Neural progenitor cell (in vitro differentiated cells): ENCODE data around the gene HK1. TPM values are rescaled to one million over a fixed set of nuclear protein-coding genes. Genes with fewer than 3 reads are reported as not detected.

Source experiments
- DNase-seq: peaks from one replicate; pipeline ENCODE4 v3.0.0-alpha.2; 2016; ENCODE audit warnings: low spot score
- H2AFZ ChIP-seq: fragments of 200-600 bp; sonication (generic); replicated peaks from 2 replicates; pipeline ENCODE4 v1.6.1; 2016; ENCODE audit warnings: antibody characterized with exemption
- H3F3A ChIP-seq: fragments of 200-600 bp; sonication (generic); 2 replicates; pipeline ENCODE4 v1.6.1; 2016; ENCODE audit warnings: antibody characterized with exemption, low read depth
- H3K27ac ChIP-seq: fragments of 200-600 bp; sonication (generic); 2 replicates; pipeline ENCODE4 v1.5.1; 2016; ENCODE audit warnings: mild to moderate bottlenecking
- H3K27me3 ChIP-seq: fragments of 200-600 bp; sonication (generic); 2 replicates; pipeline ENCODE4 v1.6.1; 2016; ENCODE audit warnings: mild to moderate bottlenecking, moderate library complexity
- H3K36me3 ChIP-seq: fragments of 200-600 bp; sonication (generic); 2 replicates; pipeline ENCODE4 v1.5.1; 2016
- H3K4me1 ChIP-seq: fragments of 200-600 bp; sonication (generic); 2 replicates; pipeline ENCODE4 v1.6.1; 2016; ENCODE audit warnings: mixed run types
- H3K4me2 ChIP-seq: fragments of 200-600 bp; sonication (generic); 2 replicates; pipeline ENCODE4 v1.6.1; 2016
- H3K4me3 ChIP-seq: fragments of 200-600 bp; sonication (generic); 2 replicates; pipeline ENCODE4 v1.5.1; 2016
- H3K79me2 ChIP-seq: fragments of 200-600 bp; sonication (generic); 2 replicates; pipeline ENCODE4 v1.6.1; 2016; ENCODE audit warnings: low read depth
- H3K9ac ChIP-seq: fragments of 200-600 bp; sonication (generic); 2 replicates; pipeline ENCODE4 v1.6.1; 2016
- H3K9me3 ChIP-seq: fragments of 200-600 bp; sonication (generic); 2 replicates; pipeline ENCODE4 v1.5.1; 2016; ENCODE audit warnings: low read depth
- H4K20me1 ChIP-seq: fragments of 200-600 bp; sonication (generic); 2 replicates; pipeline ENCODE4 v1.6.1; 2016; ENCODE audit warnings: low read depth
- H3K27ac Mint-ChIP-seq: 3 replicates; pipeline ENCODE4 v1.8.0; 2021; ENCODE audit warnings: mixed read lengths
- H3K27me3 Mint-ChIP-seq: 2 replicates; pipeline ENCODE4 v1.8.0; 2022; ENCODE audit warnings: low read depth, mild to moderate bottlenecking, inconsistent platforms, moderate library complexity, mixed read lengths; ENCODE audit not compliant: insufficient read depth
- H3K36me3 Mint-ChIP-seq: 3 replicates; pipeline ENCODE4 v1.8.0; 2021; ENCODE audit warnings: mixed read lengths
- H3K4me1 Mint-ChIP-seq: 3 replicates; pipeline ENCODE4 v1.8.0; 2021; ENCODE audit warnings: mixed read lengths
- H3K4me3 Mint-ChIP-seq: 3 replicates; pipeline ENCODE4 v1.8.0; 2021; ENCODE audit warnings: mild to moderate bottlenecking, moderate library complexity, mixed read lengths
- H3K9me3 Mint-ChIP-seq: 3 replicates; pipeline ENCODE4 v1.8.0; 2020; ENCODE audit warnings: mixed read lengths
- CTCF ChIP-seq: fragments of 200-600 bp; sonication (generic); IDR thresholded peaks from 2 replicates; pipeline ENCODE4 v1.5.1; 2017; ENCODE audit warnings: antibody characterized with exemption, mild to moderate bottlenecking
- EZH2 ChIP-seq: fragments of 200-600 bp; sonication (generic); IDR thresholded peaks from 2 replicates; pipeline ENCODE4 v1.6.1; 2017; ENCODE audit warnings: antibody characterized with exemption, mild to moderate bottlenecking, moderate library complexity
- EZH2phosphoT487 ChIP-seq: fragments of 200-600 bp; sonication (generic); IDR thresholded peaks from 2 replicates; pipeline ENCODE4 v1.6.1; 2017; ENCODE audit warnings: antibody characterized with exemption
- total RNA-seq: library from RNA; depleted of rRNA; stranded (reverse); fragments of >200 nt; gene quantifications from 2 replicates; pipeline ENCODE4 v1.2.3, GENCODE V29; 2015; ENCODE audit warnings: low replicate concordance

Gene HK1
- total RNA-seq, 1 donor from 2014 or later: 30.1 TPM

- no peak overlapping the region for H3K27ac Mint-ChIP-seq
- peaks cover 6% of the 10 kb centered on the region for H3K79me2 ChIP-seq
- H3K4me1 Mint-ChIP-seq: peaks cover 19% of the 10 kb centered on the region
- peaks cover 5% of the 10 kb centered on the region for H4K20me1 ChIP-seq
- H3K4me3 Mint-ChIP-seq: no peak overlapping the region
- H3K27ac ChIP-seq: no peak overlapping the region
- DNase-seq: no peak
- H3K27me3 Mint-ChIP-seq: no peaks in the 10 kb centered on the region
- no peaks in the 10 kb centered on the region for H3K27me3 ChIP-seq
- H3K4me1 ChIP-seq: peaks cover 20% of the 10 kb centered on the region
- H2AFZ ChIP-seq: no peak overlapping the region
- H3K4me2 ChIP-seq: no peak overlapping the region
- TF ChIP-seq CTCF: no peak
- no peak for TF ChIP-seq EZH2phosphoT487
- TF ChIP-seq EZH2: no peak
- H3K9me3 Mint-ChIP-seq: no peaks in the 10 kb centered on the region
- H3K4me3 ChIP-seq: no peak overlapping the region
- peaks cover 6% of the 10 kb centered on the region for H3K36me3 Mint-ChIP-seq
- H3K9me3 ChIP-seq: no peaks in the 10 kb centered on the region
- no peaks in the 10 kb centered on the region for H3K36me3 ChIP-seq
- H3F3A ChIP-seq: no peaks in the 10 kb centered on the region
- H3K9ac ChIP-seq: no peak overlapping the region
Measured at GRCh38 chr10:69345402-69345801, 67.1 kb downstream of the HK1 start.

- Mint-ChIP-seq H3K4me3 (no peak overlapping the region), H3K9me3 (no peaks in the 10 kb centered on the region), H3K36me3 (peaks cover 6% of the 10 kb centered on the region), H3K27ac (no peak overlapping the region), H3K27me3 (no peaks in the 10 kb centered on the region), H3K4me1 (peaks cover 19% of the 10 kb centered on the region)
- no peak overlapping the region for H2AFZ ChIP-seq
- TF ChIP-seq CTCF: no peak
- no peak for TF ChIP-seq EZH2
- TF ChIP-seq EZH2phosphoT487: no peak
- H3K9me3 ChIP-seq: no peaks in the 10 kb centered on the region
- no peaks in the 10 kb centered on the region for H3K36me3 ChIP-seq
- no peak overlapping the region for H3K27ac ChIP-seq
- peaks cover 6% of the 10 kb centered on the region for H3K79me2 ChIP-seq
- peaks cover 20% of the 10 kb centered on the region for H3K4me1 ChIP-seq
- no peak overlapping the region for H3K4me3 ChIP-seq
- no peaks in the 10 kb centered on the region for H3F3A ChIP-seq
- H4K20me1 ChIP-seq: peaks cover 5% of the 10 kb centered on the region
- no peak for DNase-seq
- no peak overlapping the region for H3K9ac ChIP-seq
- peak overlapping the region; percentile 38 for H3K4me2 ChIP-seq
- H3K27me3 ChIP-seq: no peaks in the 10 kb centered on the region
Measured at GRCh38 chr10:69345890-69346474, 67.7 kb downstream of the HK1 start.

GRCh38 chr10:69346776-69347175, 68.5 kb downstream of the HK1 start:
- Mint-ChIP-seq H3K9me3 (no peaks in the 10 kb centered on the region), H3K27me3 (no peaks in the 10 kb centered on the region), H3K36me3 (peaks cover 6% of the 10 kb centered on the region), H3K4me1 (peaks cover 19% of the 10 kb centered on the region), H3K4me3 (no peak overlapping the region), H3K27ac (no peak overlapping the region)
- H2AFZ ChIP-seq: no peak overlapping the region
- no peak overlapping the region for H3K27ac ChIP-seq
- H3K9ac ChIP-seq: no peak overlapping the region
- no peak overlapping the region for H3K4me3 ChIP-seq
- H3K36me3 ChIP-seq: no peaks in the 10 kb centered on the region
- no peak for DNase-seq
- TF ChIP-seq EZH2phosphoT487 (no peak), CTCF (no peak), EZH2 (no peak)
- H3K4me1 ChIP-seq: peaks cover 20% of the 10 kb centered on the region
- no peaks in the 10 kb centered on the region for H3F3A ChIP-seq
- no peaks in the 10 kb centered on the region for H3K9me3 ChIP-seq
- H3K79me2 ChIP-seq: no peaks in the 10 kb centered on the region
- no peaks in the 10 kb centered on the region for H3K27me3 ChIP-seq
- H4K20me1 ChIP-seq: peaks cover 5% of the 10 kb centered on the region
- H3K4me2 ChIP-seq: no peak overlapping the region
